ENCODE data around the gene DMAC2L. TPM values are rescaled to one million over a fixed set of nuclear protein-coding genes. Genes with fewer than 3 reads are reported as not detected.

Gene DMAC2L
- total RNA-seq, 2 experiments from 2014 or later = 10.8 to 13.4 TPM

DNA sequence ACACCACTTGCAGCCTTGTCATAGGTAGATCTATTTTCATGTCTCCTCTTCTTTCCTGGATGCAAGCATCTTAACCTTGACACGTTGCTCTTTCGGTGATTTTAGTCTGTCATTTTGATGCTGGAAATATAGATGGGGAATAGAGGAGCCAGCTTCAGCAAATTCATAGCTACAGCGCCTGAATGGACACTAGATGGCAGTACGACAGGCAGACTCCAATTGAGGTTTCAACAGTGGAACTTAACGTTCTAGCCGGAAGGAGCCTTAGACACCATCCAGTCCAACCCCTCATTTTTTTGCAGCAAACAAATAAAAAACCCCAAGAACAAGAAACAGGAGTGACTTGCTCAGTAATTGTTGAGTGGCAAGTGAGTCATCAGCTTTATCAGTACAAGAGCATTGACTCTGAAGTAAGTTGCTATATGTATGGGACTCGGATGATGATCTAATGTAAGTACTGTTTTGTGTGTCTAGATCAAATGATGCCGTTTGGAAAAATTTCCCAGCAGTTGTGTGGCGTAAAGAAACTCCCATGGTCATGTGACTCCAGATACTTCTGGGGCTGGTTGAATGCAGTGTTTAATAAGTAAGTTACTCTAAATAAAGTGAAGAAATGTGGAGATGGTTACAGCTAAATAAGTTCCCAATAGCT is 9.0 kb downstream of the DMAC2L start:
- H3K27me3 Mint-ChIP-seq = no peaks in the 10 kb centered on the region

GRCh38 chr14:50331596-50331995 is 19.5 kb downstream of the DMAC2L start:
- Mint-ChIP-seq H3K9me3 (no peaks in the 10 kb centered on the region), H3K27me3 (no peaks in the 10 kb centered on the region), H3K4me3 (no peak overlapping the region), H3K36me3 (ENCODE audit: low read depth) (peaks cover 47% of the 10 kb centered on the region), H3K4me1 (ENCODE audit: low read depth) (peaks cover 20% of the 10 kb centered on the region), H3K27ac (no peak overlapping the region)
- TF ChIP-seq, protein P1, sequence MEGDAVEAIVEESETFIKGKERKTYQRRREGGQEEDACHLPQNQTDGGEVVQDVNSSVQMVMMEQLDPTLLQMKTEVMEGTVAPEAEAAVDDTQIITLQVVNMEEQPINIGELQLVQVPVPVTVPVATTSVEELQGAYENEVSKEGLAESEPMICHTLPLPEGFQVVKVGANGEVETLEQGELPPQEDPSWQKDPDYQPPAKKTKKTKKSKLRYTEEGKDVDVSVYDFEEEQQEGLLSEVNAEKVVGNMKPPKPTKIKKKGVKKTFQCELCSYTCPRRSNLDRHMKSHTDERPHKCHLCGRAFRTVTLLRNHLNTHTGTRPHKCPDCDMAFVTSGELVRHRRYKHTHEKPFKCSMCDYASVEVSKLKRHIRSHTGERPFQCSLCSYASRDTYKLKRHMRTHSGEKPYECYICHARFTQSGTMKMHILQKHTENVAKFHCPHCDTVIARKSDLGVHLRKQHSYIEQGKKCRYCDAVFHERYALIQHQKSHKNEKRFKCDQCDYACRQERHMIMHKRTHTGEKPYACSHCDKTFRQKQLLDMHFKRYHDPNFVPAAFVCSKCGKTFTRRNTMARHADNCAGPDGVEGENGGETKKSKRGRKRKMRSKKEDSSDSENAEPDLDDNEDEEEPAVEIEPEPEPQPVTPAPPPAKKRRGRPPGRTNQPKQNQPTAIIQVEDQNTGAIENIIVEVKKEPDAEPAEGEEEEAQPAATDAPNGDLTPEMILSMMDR (IDR thresholded peaks at IDR 0.05) = no peak
- no peak overlapping the region for H3K4me3 ChIP-seq (ENCODE audit: low read length)
- ATAC-seq (ENCODE audit: poor library complexity) (no peak), DNase-seq (no peak)
- H3K4me1 ChIP-seq (ENCODE audit: insufficient read depth, low read length) = peaks cover 11% of the 10 kb centered on the region
- intact Hi-C loops (cut with DNase I, micrococcal nuclease) = no loop called here
- H3K9me3 ChIP-seq (ENCODE audit: control insufficient read depth in 1 of 2, insufficient read depth in 1 of 2, low read length in 2 of 2) = no peaks in the 10 kb centered on the region
- ChIA-PET CTCF (interaction anchor here (1.0 kb wide), 1 partner anchor 11 kb away, joined by 4 read pairs; no protein-coding TSS in a partner anchor), POLR2A (interaction anchor here (0.7 kb wide), 1 partner anchor 490 kb away, joined by 3 read pairs; no protein-coding TSS in a partner anchor)
- H3K27ac ChIP-seq (ENCODE audit: low read depth in 1 of 2, low read length in 2 of 2) = no peak overlapping the region
- peaks cover 25% of the 10 kb centered on the region for H3K36me3 ChIP-seq (ENCODE audit: insufficient read depth, low read length)
- no peaks in the 10 kb centered on the region for H3K27me3 ChIP-seq (ENCODE audit: control insufficient read depth in 1 of 2, insufficient read depth in 2 of 2, low read length in 2 of 2)

More for the DNA sequence above, 9.0 kb downstream of the DMAC2L start:
- Histone ChIP-seq H3K27ac (ENCODE audit: low read depth in 1 of 2, low read length in 2 of 2) (peak overlapping the region in 1 of 2 donors; percentile 16), H3K9me3 (ENCODE audit: control insufficient read depth in 1 of 2, insufficient read depth in 1 of 2, low read length in 2 of 2) (no peaks in the 10 kb centered on the region), H3K36me3 (ENCODE audit: insufficient read depth, low read length) (peaks cover 28% of the 10 kb centered on the region), H3K4me3 (ENCODE audit: low read length) (peak overlapping the region; percentile 9), H3K27me3 (ENCODE audit: control insufficient read depth in 1 of 2, insufficient read depth in 2 of 2, low read length in 2 of 2) (no peaks in the 10 kb centered on the region), H3K4me1 (ENCODE audit: insufficient read depth, low read length) (peaks cover 8% of the 10 kb centered on the region)
- intact Hi-C loops (cut with DNase I, micrococcal nuclease) = loop anchor here (1.0 to 10.0 kb wide), 5 partner anchors 9 to 544 kb away; partner anchors contain the start of genes DMAC2L (in 1 of the 2), L2HGDH (in 1 of the 2) and MAP4K5 (in 1 of the 2)
- peak; percentile 29 to 93 (median 54) for DNase-seq
- H3K4me1 Mint-ChIP-seq (ENCODE audit: low read depth) = peaks cover 27% of the 10 kb centered on the region
- H3K27ac Mint-ChIP-seq = no peak overlapping the region
- POLR2A ChIA-PET = interaction anchor here (0.7 to 1.9 kb wide), 8 partner anchors 9 to 554 kb away, joined by 3 to 18 read pairs (median 5); partner anchors contain the start of genes DMAC2L, L2HGDH, MAP4K5 and NEMF
- peak; percentile 96 for ATAC-seq (ENCODE audit: poor library complexity)
- no peaks in the 10 kb centered on the region for H3K9me3 Mint-ChIP-seq
- H3K36me3 Mint-ChIP-seq (ENCODE audit: low read depth) = peaks cover 34% of the 10 kb centered on the region
- TF ChIP-seq, protein P1 (IDR thresholded peaks at IDR 0.05) = peak; percentile 87
- H3K4me3 Mint-ChIP-seq = no peak overlapping the region
- CTCF ChIA-PET = interaction anchor here (0.5 to 3.7 kb wide), 30 partner anchors 9 to 552 kb away, joined by 3 to 43 read pairs (median 4); partner anchors contain the start of genes CDKL1, DMAC2L, L2HGDH and MAP4K5

DNA sequence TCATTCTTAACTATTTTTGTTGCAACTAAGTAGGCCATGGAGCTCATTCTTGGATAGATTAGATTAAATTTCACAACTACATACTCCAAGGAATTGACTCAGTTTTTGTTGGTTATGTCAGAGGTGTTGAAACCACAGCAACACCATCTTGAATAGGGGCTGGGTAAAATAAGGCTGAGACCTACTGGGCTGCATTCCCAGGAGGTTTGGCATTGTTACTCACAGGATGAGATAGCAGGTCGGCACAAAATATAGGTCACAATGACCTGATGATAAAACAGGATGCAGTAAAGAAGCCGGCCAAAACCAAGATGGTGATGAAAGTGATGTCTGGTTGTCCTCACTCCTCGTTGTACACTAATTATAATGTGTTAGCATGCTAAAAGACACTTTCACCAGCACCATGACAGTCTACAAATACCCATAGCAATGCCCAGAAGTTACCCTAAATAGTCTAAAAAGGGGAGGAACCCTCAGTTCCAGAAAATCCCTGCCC is 20.9 kb downstream of the DMAC2L start:
- CTCF ChIA-PET = no interaction called here
- H3K4me1 Mint-ChIP-seq (ENCODE audit: low read depth) = peaks cover 20% of the 10 kb centered on the region

More for the DNA sequence above, 20.9 kb downstream of the DMAC2L start:
- Histone ChIP-seq H3K27ac (ENCODE audit: low read depth in 1 of 2, low read length in 2 of 2) (no peak overlapping the region), H3K4me1 (ENCODE audit: insufficient read depth, low read length) (peaks cover 11% of the 10 kb centered on the region), H3K4me3 (ENCODE audit: low read length) (no peak overlapping the region), H3K27me3 (ENCODE audit: control insufficient read depth in 1 of 2, insufficient read depth in 2 of 2, low read length in 2 of 2) (no peaks in the 10 kb centered on the region), H3K36me3 (ENCODE audit: insufficient read depth, low read length) (peaks cover 23% of the 10 kb centered on the region), H3K9me3 (ENCODE audit: control insufficient read depth in 1 of 2, insufficient read depth in 1 of 2, low read length in 2 of 2) (no peaks in the 10 kb centered on the region)
- Mint-ChIP-seq H3K4me3 (no peak overlapping the region), H3K36me3 (ENCODE audit: low read depth) (peaks cover 45% of the 10 kb centered on the region), H3K27me3 (no peaks in the 10 kb centered on the region), H3K27ac (peak overlapping the region; percentile 21), H3K9me3 (no peaks in the 10 kb centered on the region)
- intact Hi-C loops (cut with DNase I, micrococcal nuclease) = no loop called here
- POLR2A ChIA-PET = interaction anchor here (1.4 kb wide), 1 partner anchor 11 kb away, joined by 5 read pairs; no protein-coding TSS in a partner anchor
- ATAC-seq (ENCODE audit: poor library complexity) = no peak
- no peak for DNase-seq
- TF ChIP-seq, protein P1 (IDR thresholded peaks at IDR 0.05) = no peak

All from CD4-positive, alpha-beta T cell (primary cell).